ENCODE data around the gene PAM. TPM values are rescaled to one million over a fixed set of nuclear protein-coding genes. Genes with fewer than 3 reads are reported as not detected.

Gene PAM
- total and polyA plus RNA-seq, 7 donors = 14.3 to 261 (median 198) TPM

DNA sequence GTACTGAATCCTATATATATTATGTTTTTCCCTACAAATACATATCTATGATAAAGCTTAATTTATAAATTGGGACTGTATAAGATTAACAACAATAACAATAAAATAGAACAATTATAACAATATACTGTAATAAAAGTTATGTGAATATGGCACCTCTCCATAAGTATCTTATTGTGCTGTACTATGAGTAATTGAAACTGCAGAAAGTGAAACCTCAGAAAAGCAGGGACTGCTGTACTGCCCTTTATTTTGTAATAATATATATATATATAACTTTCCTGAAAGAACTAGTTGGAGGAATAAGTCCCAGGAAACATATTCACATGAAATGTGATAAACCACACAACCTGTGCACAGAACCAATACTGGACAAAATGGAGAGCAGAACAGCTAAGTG is 77.3 kb downstream of the PAM start:
- H3K4me3 ChIP-seq = no peak overlapping the region
- TF ChIP-seq EP300 (IDR thresholded peaks at IDR 0.05) (no peak), POLR2AphosphoS5 (IDR thresholded peaks at IDR 0.05) (no peak), POLR2A (IDR thresholded peaks at IDR 0.05) (no peak)
- TF ChIP-seq, protein P1, sequence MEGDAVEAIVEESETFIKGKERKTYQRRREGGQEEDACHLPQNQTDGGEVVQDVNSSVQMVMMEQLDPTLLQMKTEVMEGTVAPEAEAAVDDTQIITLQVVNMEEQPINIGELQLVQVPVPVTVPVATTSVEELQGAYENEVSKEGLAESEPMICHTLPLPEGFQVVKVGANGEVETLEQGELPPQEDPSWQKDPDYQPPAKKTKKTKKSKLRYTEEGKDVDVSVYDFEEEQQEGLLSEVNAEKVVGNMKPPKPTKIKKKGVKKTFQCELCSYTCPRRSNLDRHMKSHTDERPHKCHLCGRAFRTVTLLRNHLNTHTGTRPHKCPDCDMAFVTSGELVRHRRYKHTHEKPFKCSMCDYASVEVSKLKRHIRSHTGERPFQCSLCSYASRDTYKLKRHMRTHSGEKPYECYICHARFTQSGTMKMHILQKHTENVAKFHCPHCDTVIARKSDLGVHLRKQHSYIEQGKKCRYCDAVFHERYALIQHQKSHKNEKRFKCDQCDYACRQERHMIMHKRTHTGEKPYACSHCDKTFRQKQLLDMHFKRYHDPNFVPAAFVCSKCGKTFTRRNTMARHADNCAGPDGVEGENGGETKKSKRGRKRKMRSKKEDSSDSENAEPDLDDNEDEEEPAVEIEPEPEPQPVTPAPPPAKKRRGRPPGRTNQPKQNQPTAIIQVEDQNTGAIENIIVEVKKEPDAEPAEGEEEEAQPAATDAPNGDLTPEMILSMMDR (IDR thresholded peaks at IDR 0.05) = no peak
- no peaks in the 10 kb centered on the region for H3K9me3 ChIP-seq
- H3K36me3 ChIP-seq = no peaks in the 10 kb centered on the region
- no peaks in the 10 kb centered on the region for H3K27me3 ChIP-seq
- H3K27ac ChIP-seq = no peak overlapping the region
- H3K4me1 ChIP-seq = peaks cover 0 to 19% (median 0%) of the 10 kb centered on the region in 4 donors
- intact Hi-C loops (cut with DNase I) = no loop called here
- DNase-seq = no peak

DNA sequence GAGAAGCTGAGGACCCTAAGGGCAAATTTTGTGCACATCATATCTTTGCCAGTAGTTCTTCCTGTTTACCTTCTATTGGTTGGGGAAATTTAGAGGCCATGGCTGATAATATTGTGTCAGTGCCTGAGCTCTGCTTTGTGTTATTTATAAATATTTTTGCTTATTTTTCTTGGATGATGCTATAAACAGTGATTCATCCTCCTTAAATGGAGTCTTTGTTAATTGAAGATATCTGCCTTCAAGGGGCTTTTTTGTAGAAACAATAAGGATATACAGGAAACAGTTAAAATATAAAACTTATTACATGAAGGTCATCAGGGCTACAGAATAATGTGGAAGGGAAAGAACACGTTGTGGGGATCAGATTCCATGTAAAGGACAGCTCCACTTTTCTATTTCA is 78.0 kb downstream of the PAM start:
- H3K27me3 ChIP-seq = no peaks in the 10 kb centered on the region
- H3K4me1 ChIP-seq = peaks cover 0 to 19% (median 0%) of the 10 kb centered on the region in 4 donors
- WGBS, 2 donors = 56 to 59% methylated on average over 1 of the region's 1 CpG
- no peaks in the 10 kb centered on the region for H3K9me3 ChIP-seq
- no peak for DNase-seq
- H3K27ac ChIP-seq = no peak overlapping the region
- intact Hi-C loops (cut with DNase I) = no loop called here
- TF ChIP-seq EP300 (IDR thresholded peaks at IDR 0.05) (no peak), POLR2A (IDR thresholded peaks at IDR 0.05) (no peak), POLR2AphosphoS5 (IDR thresholded peaks at IDR 0.05) (no peak)
- TF ChIP-seq, protein P1 (IDR thresholded peaks at IDR 0.05) = no peak
- no peak overlapping the region for H3K4me3 ChIP-seq
- no peaks in the 10 kb centered on the region for H3K36me3 ChIP-seq

- H3K27me3 ChIP-seq = no peaks in the 10 kb centered on the region
- WGBS, 2 donors = 90 to 98% methylated on average over 1 of the region's 1 CpG
- no peak for TF ChIP-seq POLR2AphosphoS5 (IDR thresholded peaks at IDR 0.05)
- no peak for TF ChIP-seq EP300 (IDR thresholded peaks at IDR 0.05)
- TF ChIP-seq POLR2A (IDR thresholded peaks at IDR 0.05) = no peak
- TF ChIP-seq, protein P1 (IDR thresholded peaks at IDR 0.05) = no peak
- peaks cover 0 to 19% (median 0%) of the 10 kb centered on the region in 4 donors for H3K4me1 ChIP-seq
- no peaks in the 10 kb centered on the region for H3K9me3 ChIP-seq
- DNase-seq = no peak
- H3K4me3 ChIP-seq = no peak overlapping the region
- no peaks in the 10 kb centered on the region for H3K36me3 ChIP-seq
- H3K27ac ChIP-seq = no peak overlapping the region
- intact Hi-C loops (cut with DNase I) = no loop called here
These were observed 79.4 kb downstream of the PAM start for GRCh38 chr5:102834438-102834964.

- Histone ChIP-seq H3K36me3 (no peaks in the 10 kb centered on the region), H3K9me3 (no peaks in the 10 kb centered on the region), H3K27ac (no peak overlapping the region), H3K27me3 (no peaks in the 10 kb centered on the region), H3K4me3 (no peak overlapping the region), H3K4me1 (peaks cover 0 to 19% (median 0%) of the 10 kb centered on the region in 4 donors)
- 68 to 95% methylated on average over 2 of the region's 2 CpGs for whole genome bisulfite sequencing, 2 donors
- TF ChIP-seq, protein P1 (IDR thresholded peaks at IDR 0.05) = no peak
- no peak for DNase-seq
- intact Hi-C loops (cut with DNase I) = no loop called here
These were observed 80.6 kb downstream of the PAM start for GRCh38 chr5:102835717-102836116.

- peaks cover 0 to 5% (median 0%) of the 10 kb centered on the region in 4 donors for H3K4me1 ChIP-seq
- intact Hi-C loops (cut with DNase I) = no loop called here
- no peaks in the 10 kb centered on the region for H3K27me3 ChIP-seq
- H3K9me3 ChIP-seq = no peaks in the 10 kb centered on the region
- H3K27ac ChIP-seq = no peak overlapping the region
- no peak overlapping the region for H3K4me3 ChIP-seq
- DNase-seq = no peak
- TF ChIP-seq, protein P1 (IDR thresholded peaks at IDR 0.05) = no peak
- TF ChIP-seq POLR2AphosphoS5 (IDR thresholded peaks at IDR 0.05) (no peak), EP300 (IDR thresholded peaks at IDR 0.05) (no peak), POLR2A (IDR thresholded peaks at IDR 0.05) (no peak)
- no peaks in the 10 kb centered on the region for H3K36me3 ChIP-seq
These were observed 85.9 kb downstream of the PAM start for GRCh38 chr5:102841021-102841420.
